ENCODE measurements around the gene PKIG.

GRCh38 chr20:44626278-44626677 is 43.9 kb downstream of the PKIG start:
- no peak for TF ChIP-seq CTCF (IDR thresholded peaks at IDR 0.05; ENCODE audit: poor library complexity, severe bottlenecking)
- no peak for TF ChIP-seq REST (IDR thresholded peaks at IDR 0.05; ENCODE audit: borderline replicate concordance)

Measured in neural cell (in vitro differentiated cells).